Endothelial cell (in vitro differentiated cells): Measurements from ENCODE around the gene SLMAP. TPM values are rescaled to one million over a fixed set of nuclear protein-coding genes. Genes with fewer than 3 reads are reported as not detected.

Source experiments
- DNase-seq: peaks from one replicate; pipeline ENCODE4 v3.0.0; 2021; ENCODE audit warnings: low spot score
- H3K27ac Mint-ChIP-seq: one replicate; pipeline ENCODE4 v1.8.0; 2021; ENCODE audit warnings: mixed read lengths, inconsistent platforms; ENCODE audit not compliant: unreplicated experiment
- H3K27me3 Mint-ChIP-seq: one replicate; pipeline ENCODE4 v1.8.0; 2021; ENCODE audit warnings: mild to moderate bottlenecking, moderate library complexity, mixed read lengths, inconsistent platforms; ENCODE audit not compliant: unreplicated experiment
- H3K36me3 Mint-ChIP-seq: one replicate; pipeline ENCODE4 v1.8.0; 2021; ENCODE audit warnings: mild to moderate bottlenecking, low read depth, mixed read lengths, inconsistent platforms; ENCODE audit not compliant: unreplicated experiment
- H3K4me1 Mint-ChIP-seq: one replicate; pipeline ENCODE4 v1.8.0; 2021; ENCODE audit warnings: mild to moderate bottlenecking, mixed read lengths, inconsistent platforms; ENCODE audit not compliant: unreplicated experiment
- H3K4me3 Mint-ChIP-seq: one replicate; pipeline ENCODE4 v1.8.0; 2021; ENCODE audit warnings: mild to moderate bottlenecking, mixed read lengths, inconsistent platforms; ENCODE audit not compliant: unreplicated experiment
- H3K9me3 Mint-ChIP-seq: one replicate; pipeline ENCODE4 v1.8.0; 2021; ENCODE audit warnings: mixed read lengths, inconsistent platforms; ENCODE audit not compliant: unreplicated experiment
- total RNA-seq: library from RNA; stranded (reverse); fragmentation: NEBNext Ultra II Directional; extraction: Animal tissue kit (Norgen Biotek cat#: 25700); gene quantifications from one replicate; pipeline ENCODE4 v1.2.1, GENCODE V29; 2021; ENCODE audit not compliant: unreplicated experiment
- TF ChIP-seq, protein P1 (sequence below): fragments of 200-600 bp; sonication (generic); IDR thresholded peaks from one replicate; pipeline ENCODE4 v1.5.0; 2021; ENCODE audit warnings: antibody characterized with exemption; ENCODE audit not compliant: unreplicated experiment

Gene SLMAP
- total RNA-seq, 1 donor from 2014 or later: 45.7 TPM

DNA sequence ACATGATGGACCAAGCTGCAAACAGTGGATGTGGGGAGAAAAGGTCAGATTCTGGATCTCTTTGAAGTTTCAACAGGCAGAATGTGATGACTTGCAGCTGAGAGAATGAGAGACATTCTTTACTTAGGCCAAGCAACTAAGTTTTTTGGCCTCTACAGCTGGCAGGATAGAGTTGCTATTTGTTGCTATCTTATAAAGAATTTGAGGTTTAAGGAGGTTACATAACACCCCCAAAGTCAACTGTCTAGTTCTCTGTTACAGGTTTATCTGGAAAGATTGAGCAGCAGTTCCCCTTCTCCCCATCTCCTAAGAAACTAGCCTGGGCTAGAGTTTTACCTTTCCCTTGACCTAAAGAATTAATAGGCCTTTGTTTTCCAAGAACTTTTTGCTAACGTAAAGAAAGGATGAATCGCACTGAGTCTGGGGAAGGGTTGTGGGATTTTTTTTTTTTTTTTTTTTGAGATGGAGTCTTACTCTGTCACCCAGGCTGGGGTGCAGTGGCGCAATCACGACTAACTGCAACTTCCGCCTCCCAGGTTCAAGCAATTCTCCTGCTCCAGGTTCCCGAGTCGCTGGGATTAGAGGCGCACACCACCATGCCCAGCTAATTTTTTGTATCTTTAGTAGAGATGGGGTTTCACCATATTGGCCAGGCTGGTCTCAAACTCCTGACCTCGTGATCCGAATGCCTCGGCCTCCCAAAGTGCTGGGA is 26.6 kb upstream of the SLMAP start:
- no peaks in the 10 kb centered on the region for H3K36me3 Mint-ChIP-seq
- peaks cover 1% of the 10 kb centered on the region for H3K27me3 Mint-ChIP-seq
- H3K27ac Mint-ChIP-seq: no peak overlapping the region
- TF ChIP-seq, protein P1, sequence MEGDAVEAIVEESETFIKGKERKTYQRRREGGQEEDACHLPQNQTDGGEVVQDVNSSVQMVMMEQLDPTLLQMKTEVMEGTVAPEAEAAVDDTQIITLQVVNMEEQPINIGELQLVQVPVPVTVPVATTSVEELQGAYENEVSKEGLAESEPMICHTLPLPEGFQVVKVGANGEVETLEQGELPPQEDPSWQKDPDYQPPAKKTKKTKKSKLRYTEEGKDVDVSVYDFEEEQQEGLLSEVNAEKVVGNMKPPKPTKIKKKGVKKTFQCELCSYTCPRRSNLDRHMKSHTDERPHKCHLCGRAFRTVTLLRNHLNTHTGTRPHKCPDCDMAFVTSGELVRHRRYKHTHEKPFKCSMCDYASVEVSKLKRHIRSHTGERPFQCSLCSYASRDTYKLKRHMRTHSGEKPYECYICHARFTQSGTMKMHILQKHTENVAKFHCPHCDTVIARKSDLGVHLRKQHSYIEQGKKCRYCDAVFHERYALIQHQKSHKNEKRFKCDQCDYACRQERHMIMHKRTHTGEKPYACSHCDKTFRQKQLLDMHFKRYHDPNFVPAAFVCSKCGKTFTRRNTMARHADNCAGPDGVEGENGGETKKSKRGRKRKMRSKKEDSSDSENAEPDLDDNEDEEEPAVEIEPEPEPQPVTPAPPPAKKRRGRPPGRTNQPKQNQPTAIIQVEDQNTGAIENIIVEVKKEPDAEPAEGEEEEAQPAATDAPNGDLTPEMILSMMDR: no peak
- no peaks in the 10 kb centered on the region for H3K9me3 Mint-ChIP-seq
- H3K4me1 Mint-ChIP-seq: peaks cover 2% of the 10 kb centered on the region
- DNase-seq: no peak
- no peak overlapping the region for H3K4me3 Mint-ChIP-seq

DNA sequence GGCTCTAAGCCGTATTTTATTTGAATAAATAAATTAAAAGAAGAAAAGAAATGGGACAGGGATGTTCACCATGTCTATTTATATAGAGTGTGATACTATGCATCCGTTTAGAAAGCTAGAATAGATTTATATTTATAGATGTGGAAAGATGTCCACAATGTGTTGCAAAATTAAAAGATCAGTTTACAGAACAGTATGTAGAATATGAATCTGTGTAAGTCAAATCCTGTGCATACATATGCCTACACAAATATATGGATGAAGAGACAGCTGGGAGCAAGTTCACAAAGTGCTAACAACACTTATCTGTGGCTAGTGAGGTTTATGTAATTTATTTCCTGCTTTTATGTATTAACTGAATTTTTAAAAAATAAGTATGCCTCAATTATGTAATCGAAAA is 25.4 kb upstream of the SLMAP start:
- no peak overlapping the region for H3K27ac Mint-ChIP-seq
- no peak for DNase-seq
- H3K4me3 Mint-ChIP-seq: no peak overlapping the region
- peaks cover 2% of the 10 kb centered on the region for H3K4me1 Mint-ChIP-seq
- peaks cover 1% of the 10 kb centered on the region for H3K27me3 Mint-ChIP-seq
- H3K9me3 Mint-ChIP-seq: no peaks in the 10 kb centered on the region
- TF ChIP-seq, protein P1: no peak
- H3K36me3 Mint-ChIP-seq: no peaks in the 10 kb centered on the region

DNA sequence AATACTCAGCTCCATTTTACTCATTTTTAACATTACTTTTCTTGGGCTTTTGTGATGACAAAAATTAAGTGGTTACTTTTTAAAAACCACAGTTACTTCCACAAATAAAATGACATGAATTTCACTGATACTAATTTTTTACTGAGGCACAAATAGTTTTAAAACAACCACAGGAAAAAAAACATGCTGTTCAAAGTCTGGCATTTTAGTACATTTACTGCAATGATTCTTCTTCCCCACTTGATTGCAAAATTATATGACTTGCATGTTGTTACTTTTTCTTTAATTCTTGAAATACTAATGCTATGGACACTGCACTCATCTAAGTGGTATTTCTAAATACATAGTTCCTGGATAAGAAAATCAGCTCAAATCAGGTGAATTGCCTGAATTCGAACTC is 24.8 kb upstream of the SLMAP start:
- no peaks in the 10 kb centered on the region for H3K36me3 Mint-ChIP-seq
- H3K9me3 Mint-ChIP-seq: no peaks in the 10 kb centered on the region
- no peak overlapping the region for H3K4me3 Mint-ChIP-seq
- TF ChIP-seq, protein P1: no peak
- H3K27me3 Mint-ChIP-seq: peaks cover 1% of the 10 kb centered on the region
- DNase-seq: no peak
- peaks cover 2% of the 10 kb centered on the region for H3K4me1 Mint-ChIP-seq
- H3K27ac Mint-ChIP-seq: no peak overlapping the region

DNA sequence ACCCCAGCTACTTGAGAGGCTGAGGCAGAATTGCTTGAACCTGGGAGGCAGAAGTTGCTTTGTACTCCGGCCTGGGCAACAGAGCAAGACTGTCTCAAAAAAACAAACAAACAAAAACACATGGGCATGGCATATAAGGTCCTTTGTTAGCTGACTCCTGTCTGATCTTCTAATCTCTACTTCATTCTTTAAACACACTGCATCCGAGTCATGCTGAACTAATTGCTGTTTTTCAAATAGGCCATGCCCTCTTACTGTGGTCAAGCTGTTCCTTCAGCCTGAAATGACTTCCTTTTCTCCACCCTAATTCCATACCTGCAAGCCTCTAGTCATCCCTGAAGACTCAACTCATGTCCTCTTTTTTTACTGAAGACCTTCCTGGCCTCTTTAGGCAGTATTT is 22.3 kb upstream of the SLMAP start:
- Mint-ChIP-seq H3K4me3 (no peak overlapping the region), H3K27ac (no peak overlapping the region), H3K27me3 (peaks cover 1% of the 10 kb centered on the region), H3K4me1 (peaks cover 2% of the 10 kb centered on the region), H3K36me3 (no peaks in the 10 kb centered on the region), H3K9me3 (no peaks in the 10 kb centered on the region)
- no peak for DNase-seq
- TF ChIP-seq, protein P1: no peak

DNA sequence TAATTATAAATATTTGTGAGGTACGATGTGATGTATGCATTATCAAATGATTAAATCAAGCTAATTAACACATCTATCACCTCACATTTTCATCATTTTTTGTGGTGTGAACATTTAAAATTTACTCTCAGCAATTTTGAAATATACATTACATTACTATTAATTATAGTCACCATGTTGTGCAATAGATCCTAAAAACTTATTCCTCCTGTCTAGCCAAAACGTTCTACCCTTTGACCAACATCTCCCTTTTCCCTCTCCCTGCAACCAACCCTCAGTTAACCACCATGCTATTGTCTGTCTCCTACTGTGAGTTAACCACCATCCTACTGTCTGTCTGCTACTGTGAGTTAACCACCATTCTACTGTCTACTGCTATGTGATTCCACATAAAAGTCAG is 20.7 kb upstream of the SLMAP start:
- TF ChIP-seq, protein P1: no peak
- Mint-ChIP-seq H3K4me3 (no peak overlapping the region), H3K9me3 (no peaks in the 10 kb centered on the region), H3K4me1 (peaks cover 2% of the 10 kb centered on the region), H3K27me3 (no peaks in the 10 kb centered on the region), H3K36me3 (no peaks in the 10 kb centered on the region), H3K27ac (no peak overlapping the region)
- DNase-seq: no peak
